B cell (primary cell): ENCODE measurements around the gene DNAH10. TPM values are rescaled to one million over a fixed set of nuclear protein-coding genes. Genes with fewer than 3 reads are reported as not detected.

ENCODE experiments used
- ATAC-seq: fragments of 200-7000 bp; cut with Tn5 transposase; one replicate; pipeline ENCODE4 v1.10.0; 2021; ENCODE audit warnings: low read depth, mild to moderate bottlenecking, moderate number of reproducible peaks, moderate library complexity
- CTCF ChIA-PET: fragments of 350-600 bp; sonication (Branson Sonifier 250); formaldehyde crosslinking; loops from one replicate; lab custom pipeline; 2021; ENCODE audit warnings: antibody characterized with exemption, inconsistent platforms; lab: Charles Lee
- POLR2A ChIA-PET: fragments of 350-600 bp; sonication (Branson Sonifier 250); formaldehyde crosslinking; loops from one replicate; lab custom pipeline; 2021; ENCODE audit warnings: antibody characterized with exemption; lab: Charles Lee
- DNase-seq: peaks from one replicate; pipeline ENCODE4 v3.0.0; 2013
- H2AFZ ChIP-seq: 2 replicates; pipeline ENCODE4 v1.6.1; 2012; ENCODE audit warnings: mild to moderate bottlenecking, low read depth, low read length; ENCODE audit not compliant: insufficient read depth, poor library complexity, severe bottlenecking
- H3K27ac ChIP-seq, 2 donors: 1 replicate in 1 of 2; 2 replicates in 1 of 2; pipeline ENCODE4 v1.5.1; 2012 to 2013; ENCODE audit warnings: low read length in 2 of 2, mild to moderate bottlenecking in 2 of 2, moderate library complexity in 1 of 2
- H3K27me3 ChIP-seq, 4 experiments: fragments of 200-600 bp in 1 of 4; sonication (generic) in 1 of 4; replicated peaks in 1 of 4; 1 replicate in 2 of 4; 2 replicates in 2 of 4; pipeline versions ENCODE4 v1.6.1 to v1.7.0; 2013 to 2016; ENCODE audit warnings: low read length in 3 of 4, mild to moderate bottlenecking in 2 of 4, mixed read lengths in 1 of 4, moderate library complexity in 1 of 4; ENCODE audit not compliant: insufficient read depth in 4 of 4, control insufficient read depth in 3 of 4; ENCODE audit errors: control extremely low read depth in 1 of 4
- H3K36me3 ChIP-seq, 2 experiments: replicated peaks in 1 of 2; 1 replicate in 1 of 2; 2 replicates in 1 of 2; pipeline versions ENCODE4 v1.6.1 to v1.7.1; 2013; ENCODE audit warnings: low read length in 1 of 2; ENCODE audit not compliant: insufficient read depth in 2 of 2, control insufficient read depth in 1 of 2; ENCODE audit errors: control extremely low read depth in 1 of 2, extremely low read depth in 1 of 2
- H3K4me1 ChIP-seq, 2 donors: fragments of 200-600 bp in 1 of 2; sonication (generic) in 1 of 2; 1 replicate in 1 of 2; 2 replicates in 1 of 2; pipeline versions ENCODE4 v1.5.1 to v1.6.1; 2013 to 2017; ENCODE audit warnings: low read length in 2 of 2; ENCODE audit not compliant: control insufficient read depth in 2 of 2, insufficient read depth in 2 of 2
- H3K4me2 ChIP-seq: replicated peaks from 2 replicates; pipeline ENCODE3; 2012; ENCODE audit warnings: mild to moderate bottlenecking, low read depth, low read length; ENCODE audit not compliant: poor library complexity, severe bottlenecking
- H3K4me3 ChIP-seq, 5 experiments: fragments of 200-600 bp in 1 of 5; sonication (generic) in 1 of 5; 1 replicate in 3 of 5; 2 replicates in 2 of 5; pipeline versions ENCODE4 v1.5.1 to v1.7.0; 2011 to 2016; ENCODE audit warnings: low read length in 4 of 5, mild to moderate bottlenecking in 4 of 5, low read depth in 2 of 5, control low read depth in 1 of 5, moderate library complexity in 1 of 5; ENCODE audit not compliant: insufficient read depth in 1 of 5; ENCODE audit errors: control extremely low read depth in 1 of 5, extremely low read depth in 1 of 5
- H3K79me2 ChIP-seq: fragments of 200-600 bp; sonication (generic); one replicate; pipeline ENCODE4 v1.6.0; 2016; ENCODE audit warnings: low read length; ENCODE audit not compliant: control insufficient read depth, insufficient read depth
- H3K9ac ChIP-seq: fragments of 200-600 bp; sonication (generic); 2 replicates; pipeline ENCODE4 v1.6.1; 2017; ENCODE audit warnings: mild to moderate bottlenecking, low read length, moderate library complexity
- H3K9me3 ChIP-seq, 3 donors: one replicate each; pipeline versions ENCODE4 v1.6.1 to v1.7.1; 2013; ENCODE audit warnings: low read length in 2 of 3; ENCODE audit not compliant: control insufficient read depth in 2 of 3, insufficient read depth in 1 of 3; ENCODE audit errors: control extremely low read depth in 1 of 3
- H4K20me1 ChIP-seq: 2 replicates; pipeline ENCODE4 v1.6.0; 2012; ENCODE audit warnings: mild to moderate bottlenecking, low read length; ENCODE audit not compliant: insufficient read depth, control insufficient read depth, poor library complexity, severe bottlenecking
- H3K27ac Mint-ChIP-seq: one replicate; pipeline ENCODE4 v1.8.0; 2021; ENCODE audit warnings: mixed read lengths
- H3K27me3 Mint-ChIP-seq: one replicate; pipeline ENCODE4 v1.8.0; 2021; ENCODE audit warnings: mixed read lengths
- H3K4me1 Mint-ChIP-seq: one replicate; pipeline ENCODE4 v1.8.0; 2021; ENCODE audit warnings: mixed read lengths
- H3K4me3 Mint-ChIP-seq: one replicate; pipeline ENCODE4 v1.8.0; 2021; ENCODE audit warnings: mixed read lengths
- H3K9me3 Mint-ChIP-seq: one replicate; pipeline ENCODE4 v1.8.0; 2022; ENCODE audit warnings: mixed read lengths; ENCODE audit not compliant: insufficient read depth
- CTCF ChIP-seq: fragments of 200-600 bp; IDR thresholded peaks from one replicate; pipeline ENCODE4 v1.8.0; 2022; ENCODE audit warnings: antibody characterized with exemption, mild to moderate bottlenecking
- EZH2 ChIP-seq: IDR thresholded peaks from 2 replicates; pipeline ENCODE4 v1.6.1; 2012; ENCODE audit warnings: borderline replicate concordance, low read depth, mild to moderate bottlenecking, moderate library complexity, low read length; ENCODE audit not compliant: insufficient read depth, poor library complexity, severe bottlenecking
- WGBS: methylation state at CpG from one replicate; pipeline ENCODE4 v1.1.5; 2013; ENCODE audit warnings: missing lambda C conversion rate; ENCODE audit not compliant: insufficient coverage; 5-methylcytosine and 5-hydroxymethylcytosine counted together
- intact Hi-C: fragments of 100-400 bp; cut with micrococcal nuclease; formaldehyde crosslinking; loops from one replicate; pipeline ENCODE4 v1.10.0; 2022
- polyA plus RNA-seq: library from polyadenylated mRNA; depleted of rRNA; stranded (reverse); fragments of >200 nt; gene quantifications from 2 replicates; pipeline ENCODE4 v1.2.3, GENCODE V29; 2012
- total RNA-seq, 2 donors: library from RNA; stranded (reverse); fragments of 120-200 nt in 1 of 2; gene quantifications; 1 replicate in 1 of 2; 2 replicates in 1 of 2; pipeline versions ENCODE4 v1.2.3 to v1.2.4, GENCODE V29; 2013 to 2022

Gene DNAH10
- total and polyA plus RNA-seq, 2 donors (not counting 1 experiment from before 2014, with no cell fraction given): 0.24 to 0.99 TPM

- no peaks in the 10 kb centered on the region for H3K9me3 Mint-ChIP-seq
- intact Hi-C loops: no loop called here
- H3K36me3 ChIP-seq: peaks cover 0 to 5% of the 10 kb centered on the region in 2 experiments
- H3K27me3 Mint-ChIP-seq: peaks cover 9% of the 10 kb centered on the region
- peaks cover 17 to 20% of the 10 kb centered on the region in 2 donors for H3K4me1 ChIP-seq
- H3K27me3 ChIP-seq: no peaks in the 10 kb centered on the region
- no peak overlapping the region for H3K27ac ChIP-seq
- H3K4me2 ChIP-seq: no peak overlapping the region
- peaks cover 21% of the 10 kb centered on the region for H3K4me1 Mint-ChIP-seq
- no peak overlapping the region for H2AFZ ChIP-seq
- H3K4me3 ChIP-seq: no peak overlapping the region
- H3K79me2 ChIP-seq: no peaks in the 10 kb centered on the region
- no peak for DNase-seq
- no peak overlapping the region for H3K4me3 Mint-ChIP-seq
- no peak overlapping the region for H3K9ac ChIP-seq
- ChIA-PET CTCF (no interaction called here), POLR2A (no interaction called here)
- no peak for ATAC-seq
- no peak overlapping the region for H3K27ac Mint-ChIP-seq
- H4K20me1 ChIP-seq: no peaks in the 10 kb centered on the region
- H3K9me3 ChIP-seq: no peaks in the 10 kb centered on the region
- TF ChIP-seq CTCF (no peak), EZH2 (no peak)
- WGBS: 93% methylated on average over 14 of the region's 14 CpGs
Measured at GRCh38 chr12:123933214-123933613, 171.1 kb downstream of the DNAH10 start.

- Histone ChIP-seq H3K9ac (no peak overlapping the region), H3K27ac (no peak overlapping the region), H3K4me2 (no peak overlapping the region), H3K4me1 (peaks cover 20 to 22% of the 10 kb centered on the region in 2 donors), H3K4me3 (no peak overlapping the region), H3K9me3 (no peaks in the 10 kb centered on the region), H3K36me3 (peaks cover 0 to 5% of the 10 kb centered on the region in 2 experiments), H4K20me1 (no peaks in the 10 kb centered on the region), H3K79me2 (no peaks in the 10 kb centered on the region), H2AFZ (no peak overlapping the region), H3K27me3 (no peaks in the 10 kb centered on the region)
- Mint-ChIP-seq H3K9me3 (no peaks in the 10 kb centered on the region), H3K27me3 (peaks cover 2% of the 10 kb centered on the region), H3K4me3 (no peak overlapping the region), H3K27ac (no peak overlapping the region), H3K4me1 (peaks cover 25% of the 10 kb centered on the region)
- intact Hi-C loops: no loop called here
- WGBS: 48% methylated on average over 11 of the region's 11 CpGs
- POLR2A ChIA-PET: no interaction called here
- CTCF ChIA-PET: interaction anchor here (1.1 kb wide), 1 partner anchor 8 kb away, joined by 3 read pairs; no protein-coding TSS in a partner anchor
- ATAC-seq: no peak
- TF ChIP-seq EZH2 (no peak), CTCF (no peak)
- DNase-seq: no peak
Measured at GRCh38 chr12:123934016-123934620, 172.0 kb downstream of the DNAH10 start.
